SIG-M5 (cell line): ENCODE measurements around the gene RBP3.

Source experiments
- DNase-seq: peaks from one replicate; lab custom pipeline; 2025; lab: John Stamatoyannopoulos, UW

RBP3 gene

GRCh38 chr10:47319784-47320183 lies 28.4 kb upstream of the RBP3 start:
- no peak for DNase-seq

GRCh38 chr10:47320812-47321211 lies 27.4 kb upstream of the RBP3 start:
- no peak for DNase-seq

GRCh38 chr10:47321521-47322195 lies 26.5 kb upstream of the RBP3 start:
- no peak for DNase-seq

- no peak for DNase-seq
Measured at GRCh38 chr10:47322300-47323061, 25.7 kb upstream of the RBP3 start, which contains the start of gene GDF2. GDF2 (plus strand) TSS chr10:47322454; CDS start chr10:47322669, 215 bp downstream.

- DNase-seq, result no peak
Measured at GRCh38 chr10:47323087-47323486, 25.1 kb upstream of the RBP3 start.

- no peak for DNase-seq
Measured at GRCh38 chr10:47323636-47324296, 24.4 kb upstream of the RBP3 start.

- no peak for DNase-seq
Measured at GRCh38 chr10:47325303-47326291, 22.6 kb upstream of the RBP3 start.

- no peak for DNase-seq
Measured at GRCh38 chr10:47326306-47326926, 21.7 kb upstream of the RBP3 start.

GRCh38 chr10:47326927-47327330 lies 21.2 kb upstream of the RBP3 start:
- no peak for DNase-seq

GRCh38 chr10:47329855-47330254 lies 18.3 kb upstream of the RBP3 start:
- DNase-seq, result no peak

- DNase-seq, result no peak
Measured at GRCh38 chr10:47330366-47330765, 17.8 kb upstream of the RBP3 start.

GRCh38 chr10:47330804-47331203 lies 17.4 kb upstream of the RBP3 start:
- DNase-seq, result no peak

- no peak for DNase-seq
Measured at GRCh38 chr10:47331491-47331890, 16.7 kb upstream of the RBP3 start.

- no peak for DNase-seq
Measured at GRCh38 chr10:47331954-47332353, 16.2 kb upstream of the RBP3 start.

GRCh38 chr10:47332371-47332770 lies 15.8 kb upstream of the RBP3 start:
- no peak for DNase-seq

GRCh38 chr10:47332946-47333345 lies 15.2 kb upstream of the RBP3 start:
- no peak for DNase-seq

GRCh38 chr10:47333532-47333931 lies 14.6 kb upstream of the RBP3 start:
- no peak for DNase-seq

- no peak for DNase-seq
Measured at GRCh38 chr10:47334466-47335295, 13.5 kb upstream of the RBP3 start.

- no peak for DNase-seq
Measured at GRCh38 chr10:47335906-47336305, 12.3 kb upstream of the RBP3 start.

- no peak for DNase-seq
Measured at GRCh38 chr10:47336387-47337134, 11.6 kb upstream of the RBP3 start.
